ENCODE data around the gene RTN4IP1.

DNA sequence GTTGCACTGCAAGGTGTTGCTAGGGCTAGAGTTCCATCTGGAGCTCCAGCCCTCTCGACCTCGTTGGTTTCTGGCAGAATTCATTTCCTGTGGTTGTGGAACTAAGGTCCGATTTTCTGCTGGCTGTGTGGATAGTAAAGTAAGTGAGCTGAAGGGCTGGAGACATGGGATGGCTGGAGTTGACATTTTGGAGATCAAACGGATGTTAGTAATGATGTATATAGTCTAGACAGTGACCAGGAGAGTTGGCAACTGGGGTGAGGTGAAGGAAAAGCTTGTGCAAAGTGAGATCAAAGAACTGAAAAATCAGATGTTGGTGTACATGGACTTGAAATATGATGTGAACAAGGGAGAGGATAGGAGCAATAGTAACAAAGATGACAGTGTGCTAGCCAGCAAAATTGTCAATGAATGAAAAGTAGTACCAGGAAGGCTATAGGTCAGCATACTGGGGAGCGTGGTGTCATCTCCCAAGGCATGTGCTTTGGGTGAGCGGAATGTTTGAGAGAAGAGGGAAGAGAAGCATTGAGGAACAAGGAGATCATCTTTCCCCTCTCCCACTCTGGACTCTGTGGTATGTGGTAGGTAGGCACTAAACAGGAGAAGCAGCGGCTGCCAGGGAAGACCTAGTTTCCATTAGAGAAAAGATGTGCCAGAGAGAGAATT lies 7.9 kb upstream of the RTN4IP1 start:
- TF ChIP-seq YY1 (IDR thresholded peaks at IDR 0.05; ENCODE audit: insufficient read depth, insufficient read length): no peak
- no peak for TF ChIP-seq SUZ12 (IDR thresholded peaks at IDR 0.05; ENCODE audit: extremely low read depth, insufficient read depth, insufficient read length)
- TF ChIP-seq ZNF274 (IDR thresholded peaks at IDR 0.05; ENCODE audit: low read depth, low read length): no peak
